ENCODE measurements around the gene SLC9A3.

SLC9A3 gene

DNA sequence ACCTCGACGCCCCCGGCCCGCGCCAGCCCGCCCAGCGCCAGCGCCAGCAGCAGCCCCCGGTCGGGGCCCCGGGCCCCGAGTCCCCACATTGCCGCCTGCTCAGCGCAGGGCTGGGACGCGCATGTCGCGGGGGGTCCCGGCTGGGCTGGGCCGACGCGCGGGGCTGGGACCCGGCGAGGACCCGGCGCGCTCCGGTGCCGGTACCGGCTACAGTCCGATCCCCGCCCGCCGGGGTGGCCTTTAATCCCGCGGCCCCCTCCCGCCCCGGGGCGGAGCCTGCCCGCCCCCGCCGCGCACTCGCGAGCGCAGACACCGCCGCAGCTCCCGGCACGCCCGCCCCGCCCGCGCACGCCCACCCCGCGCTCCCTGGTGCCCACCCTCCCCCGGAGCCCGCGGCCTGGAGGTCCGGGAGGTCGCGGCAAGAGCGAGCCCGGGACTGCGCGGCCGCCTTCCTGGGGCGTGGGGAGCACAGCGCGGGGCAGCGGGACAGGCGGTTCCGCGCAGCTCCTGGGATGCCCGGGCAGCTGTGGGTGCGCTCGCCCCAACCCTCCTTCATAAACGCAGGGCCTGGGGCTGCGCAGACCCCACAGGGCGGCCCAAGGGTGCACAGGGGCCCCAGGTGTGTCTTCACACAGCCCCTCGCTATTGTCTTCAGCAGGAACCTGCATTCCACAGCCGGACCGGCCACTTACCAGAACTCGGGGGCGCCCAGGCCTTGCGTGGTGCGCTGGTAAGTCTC lies at the start of gene SLC9A3:
TSS of gene SLC9A3 (minus strand) at position 216 of the 739 bp plus-strand sequence.
- H3K27me3 ChIP-seq (ENCODE audit: control insufficient read depth, low read length), result peaks cover 25% of the 10 kb centered on the region
- H3K4me2 ChIP-seq (ENCODE audit: low read length), result no peak within 1 kb of the TSS
- H3F3A ChIP-seq (ENCODE audit: control insufficient read depth, insufficient read depth), result peaks cover 6% of the 10 kb centered on the region
- TF ChIP-seq, protein P1, sequence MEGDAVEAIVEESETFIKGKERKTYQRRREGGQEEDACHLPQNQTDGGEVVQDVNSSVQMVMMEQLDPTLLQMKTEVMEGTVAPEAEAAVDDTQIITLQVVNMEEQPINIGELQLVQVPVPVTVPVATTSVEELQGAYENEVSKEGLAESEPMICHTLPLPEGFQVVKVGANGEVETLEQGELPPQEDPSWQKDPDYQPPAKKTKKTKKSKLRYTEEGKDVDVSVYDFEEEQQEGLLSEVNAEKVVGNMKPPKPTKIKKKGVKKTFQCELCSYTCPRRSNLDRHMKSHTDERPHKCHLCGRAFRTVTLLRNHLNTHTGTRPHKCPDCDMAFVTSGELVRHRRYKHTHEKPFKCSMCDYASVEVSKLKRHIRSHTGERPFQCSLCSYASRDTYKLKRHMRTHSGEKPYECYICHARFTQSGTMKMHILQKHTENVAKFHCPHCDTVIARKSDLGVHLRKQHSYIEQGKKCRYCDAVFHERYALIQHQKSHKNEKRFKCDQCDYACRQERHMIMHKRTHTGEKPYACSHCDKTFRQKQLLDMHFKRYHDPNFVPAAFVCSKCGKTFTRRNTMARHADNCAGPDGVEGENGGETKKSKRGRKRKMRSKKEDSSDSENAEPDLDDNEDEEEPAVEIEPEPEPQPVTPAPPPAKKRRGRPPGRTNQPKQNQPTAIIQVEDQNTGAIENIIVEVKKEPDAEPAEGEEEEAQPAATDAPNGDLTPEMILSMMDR (IDR thresholded peaks at IDR 0.05; ENCODE audit: low read depth, low read length, poor library complexity, severe bottlenecking), result no peak
- no peak for TF ChIP-seq EZH2phosphoT487 (IDR thresholded peaks at IDR 0.05; ENCODE audit: borderline replicate concordance, low read length)
- peaks cover 18% of the 10 kb centered on the region for H3K4me1 ChIP-seq (ENCODE audit: control insufficient read depth, low read length)
- H3K27ac ChIP-seq (ENCODE audit: low read depth, low read length), result no peak within 1 kb of the TSS
- H3K9me2 ChIP-seq (replicated peaks; ENCODE audit: control insufficient read depth, low read length), result no peaks in the 10 kb centered on the region
- no peaks in the 10 kb centered on the region for H3K36me3 ChIP-seq (ENCODE audit: control insufficient read depth, low read length)
- no peak within 1 kb of the TSS for H3K4me3 ChIP-seq (ENCODE audit: low read length)
- H3K79me2 ChIP-seq (ENCODE audit: control insufficient read depth, low read length), result no peaks in the 10 kb centered on the region
- H3K9me3 ChIP-seq (ENCODE audit: control insufficient read depth, insufficient read depth, low read length), result no peaks in the 10 kb centered on the region
- H4K20me1 ChIP-seq (ENCODE audit: control insufficient read depth, insufficient read depth, low read depth, low read length), result no peaks in the 10 kb centered on the region

DNA sequence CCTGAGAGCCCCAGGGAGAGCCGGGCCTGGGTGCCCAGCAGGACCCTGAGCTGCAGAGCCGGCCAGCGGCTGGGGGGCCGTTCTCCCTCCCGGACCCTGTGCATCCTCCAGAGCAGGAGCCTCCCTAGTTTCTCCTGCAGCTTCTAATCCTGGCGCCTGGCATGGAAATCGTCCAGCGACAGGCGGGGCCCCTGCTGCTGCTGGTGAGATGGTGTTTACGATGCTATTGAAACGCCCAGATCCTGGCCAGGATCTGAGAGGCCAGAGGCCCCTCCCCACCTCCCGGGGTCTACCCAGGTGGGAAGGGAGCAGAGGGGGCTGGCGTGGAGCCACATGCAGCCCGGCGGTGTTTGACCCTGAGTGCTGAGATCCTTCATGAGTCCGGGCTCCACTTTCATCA lies 49.7 kb upstream of the SLC9A3 start:
- Histone ChIP-seq H3K27me3 (ENCODE audit: control insufficient read depth, low read length) (peaks cover 8% of the 10 kb centered on the region; the same call in 1 of the 2 replicates), H3K27ac (ENCODE audit: low read depth, low read length) (no peak overlapping the region)

DNA sequence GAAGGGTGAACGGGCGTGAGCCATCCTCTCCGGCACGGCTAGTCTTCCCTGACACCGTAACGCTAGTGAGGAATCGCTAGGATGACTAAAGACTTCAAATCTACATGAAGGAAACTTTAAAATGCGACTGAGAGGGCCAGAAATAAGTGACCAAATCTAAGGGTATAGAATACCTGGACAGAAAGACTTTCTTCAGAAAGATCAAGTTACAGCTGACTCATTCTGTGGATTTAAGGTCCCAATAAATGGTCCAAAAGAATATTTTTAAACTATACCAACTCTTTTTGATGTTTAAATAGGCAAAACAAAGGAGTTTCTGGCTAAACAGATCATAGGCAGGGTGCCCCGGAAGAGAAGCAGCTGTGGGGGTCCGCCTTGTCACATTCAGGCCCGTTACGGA lies 49.0 kb upstream of the SLC9A3 start:
- H4K20me1 ChIP-seq (ENCODE audit: control insufficient read depth, insufficient read depth, low read depth, low read length), result no peaks in the 10 kb centered on the region

More for the DNA sequence above, 49.7 kb upstream of the SLC9A3 start:
- Histone ChIP-seq H3K9me2 (replicated peaks; ENCODE audit: control insufficient read depth, low read length) (no peaks in the 10 kb centered on the region), H3K4me1 (ENCODE audit: control insufficient read depth, low read length) (no peaks in the 10 kb centered on the region), H3K79me2 (ENCODE audit: control insufficient read depth, low read length) (no peaks in the 10 kb centered on the region), H3K4me2 (ENCODE audit: low read length) (no peak overlapping the region), H4K20me1 (ENCODE audit: control insufficient read depth, insufficient read depth, low read depth, low read length) (no peaks in the 10 kb centered on the region), H3K36me3 (ENCODE audit: control insufficient read depth, low read length) (no peaks in the 10 kb centered on the region), H3K4me3 (ENCODE audit: low read length) (no peak overlapping the region), H3K9me3 (ENCODE audit: control insufficient read depth, insufficient read depth, low read length) (peaks cover 3% of the 10 kb centered on the region), H3F3A (ENCODE audit: control insufficient read depth, insufficient read depth) (no peaks in the 10 kb centered on the region)
- TF ChIP-seq EZH2phosphoT487 (IDR thresholded peaks at IDR 0.05; ENCODE audit: borderline replicate concordance, low read length), result no peak
- TF ChIP-seq, protein P1 (IDR thresholded peaks at IDR 0.05; ENCODE audit: low read depth, low read length, poor library complexity, severe bottlenecking), result no peak

More for the DNA sequence above, 49.0 kb upstream of the SLC9A3 start:
- peaks cover 3% of the 10 kb centered on the region for H3K9me3 ChIP-seq (ENCODE audit: control insufficient read depth, insufficient read depth, low read length)
- no peaks in the 10 kb centered on the region for H3K4me1 ChIP-seq (ENCODE audit: control insufficient read depth, low read length)
- no peaks in the 10 kb centered on the region for H3K9me2 ChIP-seq (replicated peaks; ENCODE audit: control insufficient read depth, low read length)
- H3K4me3 ChIP-seq (ENCODE audit: low read length), result no peak overlapping the region
- no peaks in the 10 kb centered on the region for H3F3A ChIP-seq (ENCODE audit: control insufficient read depth, insufficient read depth)
- no peaks in the 10 kb centered on the region for H3K79me2 ChIP-seq (ENCODE audit: control insufficient read depth, low read length)
- TF ChIP-seq EZH2phosphoT487 (IDR thresholded peaks at IDR 0.05; ENCODE audit: borderline replicate concordance, low read length), result no peak
- TF ChIP-seq, protein P1 (IDR thresholded peaks at IDR 0.05; ENCODE audit: low read depth, low read length, poor library complexity, severe bottlenecking), result no peak
- H3K36me3 ChIP-seq (ENCODE audit: control insufficient read depth, low read length), result no peaks in the 10 kb centered on the region
- no peak overlapping the region for H3K4me2 ChIP-seq (ENCODE audit: low read length)
- H3K27me3 ChIP-seq (ENCODE audit: control insufficient read depth, low read length), result peaks cover 4% of the 10 kb centered on the region; the same call in 1 of the 2 replicates
- no peak overlapping the region for H3K27ac ChIP-seq (ENCODE audit: low read depth, low read length)
